Neural cell (in vitro differentiated cells): ENCODE results near the gene RPLP1. TPM values are rescaled to one million over a fixed set of nuclear protein-coding genes. Genes with fewer than 3 reads are reported as not detected.

Experiments used
- H2AFZ ChIP-seq: fragments of 200-600, 300-800 bp; sonication (generic), shearing (Covaris generic); 2 replicates; pipeline ENCODE4 v1.6.0; 2014; ENCODE audit warnings: low read depth, mild to moderate bottlenecking, antibody characterized with exemption, low read length, moderate library complexity
- H3F3A ChIP-seq: fragments of 200-600 bp; shearing (Covaris generic); 2 replicates; pipeline ENCODE4 v1.6.1; 2016; ENCODE audit warnings: mild to moderate bottlenecking, moderate library complexity, mixed read lengths, antibody characterized with exemption, low read length; ENCODE audit not compliant: insufficient read depth, poor library complexity, severe bottlenecking
- H3K27ac ChIP-seq: fragments of 200-600, 300-800 bp; sonication (generic), shearing (Covaris generic); 2 replicates; pipeline ENCODE4 v1.5.1; 2014; ENCODE audit warnings: mild to moderate bottlenecking, low read length, moderate library complexity
- H3K27me3 ChIP-seq: fragments of 300-800, 200-600 bp; sonication (generic), shearing (Covaris generic); 2 replicates; pipeline ENCODE4 v1.6.0; 2014; ENCODE audit warnings: mild to moderate bottlenecking, low read depth, low read length, moderate library complexity; ENCODE audit not compliant: insufficient read depth
- H3K36me3 ChIP-seq: fragments of 300-800, 200-600 bp; sonication (generic), shearing (Covaris generic); 2 replicates; pipeline ENCODE4 v1.5.1; 2014; ENCODE audit warnings: mild to moderate bottlenecking, antibody characterized with exemption, low read length, moderate library complexity; ENCODE audit not compliant: insufficient read depth
- H3K4me2 ChIP-seq: fragments of 300-800, 200-600 bp; sonication (generic), shearing (Covaris generic); 2 replicates; pipeline ENCODE4 v1.6.0; 2014; ENCODE audit warnings: mild to moderate bottlenecking, low read length
- H3K4me3 ChIP-seq: fragments of 300-800, 200-600 bp; sonication (generic), shearing (Covaris generic); 2 replicates; pipeline ENCODE4 v1.5.1; 2014; ENCODE audit warnings: mild to moderate bottlenecking, low read length, moderate library complexity
- H3K79me2 ChIP-seq: fragments of 200-600 bp; shearing (Covaris generic); replicated peaks from 2 replicates; pipeline ENCODE4 v1.6.0; 2014; ENCODE audit warnings: mild to moderate bottlenecking, low read length, moderate library complexity; ENCODE audit not compliant: insufficient read depth
- H3K9ac ChIP-seq: fragments of 300-800, 200-600 bp; sonication (generic), shearing (Covaris generic); 2 replicates; pipeline ENCODE4 v1.6.1; 2016; ENCODE audit warnings: mild to moderate bottlenecking, low read length, mixed read lengths
- H3K9me2 ChIP-seq: fragments of 200-600 bp; shearing (Covaris generic); 2 replicates; pipeline ENCODE4 v1.6.1; 2016; ENCODE audit warnings: mild to moderate bottlenecking, low read length, mixed read lengths; ENCODE audit not compliant: insufficient read depth
- H3K9me3 ChIP-seq: fragments of 200-600, 300-800 bp; sonication (generic), shearing (Covaris generic); 2 replicates; pipeline ENCODE4 v1.6.1; 2016; ENCODE audit warnings: mild to moderate bottlenecking, mixed run types, low read length, moderate library complexity, mixed read lengths
- H4K20me1 ChIP-seq: fragments of 200-600 bp; shearing (Covaris generic); 2 replicates; pipeline ENCODE4 v1.6.1; 2016; ENCODE audit warnings: mild to moderate bottlenecking, mixed run types; ENCODE audit not compliant: insufficient read depth
- EP300 ChIP-seq: fragments of 450-650 bp; conservative IDR thresholded peaks from 2 replicates; pipeline ENCODE4 v1.6.1; 2014; ENCODE audit warnings: antibody characterized with exemption, mild to moderate bottlenecking, moderate library complexity; ENCODE audit not compliant: poor library complexity, severe bottlenecking
- EZH2 ChIP-seq: fragments of 200-600, 300-800 bp; shearing (Covaris generic), sonication (generic); IDR thresholded peaks from 2 replicates; pipeline ENCODE4 v1.6.1; 2014; ENCODE audit warnings: antibody characterized with exemption, low read length, borderline replicate concordance, mild to moderate bottlenecking; ENCODE audit not compliant: insufficient read depth, poor library complexity, severe bottlenecking
- MXI1 ChIP-seq: fragments of 450-650 bp; conservative IDR thresholded peaks from 2 replicates; pipeline ENCODE4 v1.6.1; 2014; ENCODE audit warnings: antibody characterized with exemption, mild to moderate bottlenecking; ENCODE audit not compliant: poor library complexity, severe bottlenecking
- POLR2AphosphoS5 ChIP-seq: IDR thresholded peaks from 2 replicates; pipeline ENCODE4 v1.6.1; 2012
- RAD21 ChIP-seq: fragments of 450-650 bp; conservative IDR thresholded peaks from 2 replicates; pipeline ENCODE4 v1.6.1; 2014; ENCODE audit warnings: antibody characterized with exemption, mild to moderate bottlenecking, moderate library complexity
- REST ChIP-seq: IDR thresholded peaks from 2 replicates; pipeline ENCODE4 v1.6.1; 2012; ENCODE audit warnings: borderline replicate concordance
- SMC3 ChIP-seq: fragments of 450-650 bp; conservative IDR thresholded peaks from 2 replicates; pipeline ENCODE4 v1.6.1; 2014; ENCODE audit warnings: antibody characterized with exemption, mild to moderate bottlenecking, moderate library complexity; ENCODE audit not compliant: poor library complexity
- TAF1 ChIP-seq: IDR thresholded peaks from 2 replicates; pipeline ENCODE4 v1.6.1; 2012; ENCODE audit warnings: low read depth
- polyA plus RNA-seq: library from polyadenylated mRNA; depleted of rRNA; stranded (reverse); fragments of >200 nt; gene quantifications from 2 replicates; pipeline ENCODE4 v1.2.3, GENCODE V29; 2014
- TF ChIP-seq, protein P1 (sequence below): fragments of 450-650 bp; IDR thresholded peaks from 2 replicates; pipeline ENCODE4 v1.5.1; 2014; ENCODE audit warnings: antibody characterized with exemption, mild to moderate bottlenecking, moderate library complexity; ENCODE audit not compliant: poor library complexity, severe bottlenecking

RPLP1 gene
- polyA plus RNA-seq, 1 donor from 2014 or later, result 37.5 TPM

DNA sequence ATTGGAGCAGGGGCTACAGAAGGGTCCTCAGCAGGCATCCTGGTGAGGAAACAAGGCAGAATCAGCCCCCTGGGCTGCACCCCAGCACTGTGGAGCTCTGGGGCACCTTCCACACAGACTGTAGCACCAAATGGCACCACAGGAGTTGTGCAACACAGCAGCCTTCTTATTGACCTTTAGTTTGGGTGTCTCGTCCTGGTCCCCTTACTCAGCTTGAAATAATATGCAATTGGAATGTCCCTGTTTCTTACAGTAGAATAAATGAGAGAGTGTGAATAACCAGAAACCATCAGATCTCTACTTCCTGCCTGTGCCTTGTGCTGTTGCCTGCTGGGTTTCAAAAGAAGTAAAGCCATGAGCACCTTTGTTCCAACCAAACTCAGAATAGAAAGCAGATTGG, 44.5 kb downstream of the RPLP1 start:
- no peaks in the 10 kb centered on the region for H3K9me3 ChIP-seq
- no peak overlapping the region for H3K9ac ChIP-seq
- no peaks in the 10 kb centered on the region for H4K20me1 ChIP-seq
- no peak for TF ChIP-seq EP300
- TF ChIP-seq TAF1, result no peak
- TF ChIP-seq, protein P1, sequence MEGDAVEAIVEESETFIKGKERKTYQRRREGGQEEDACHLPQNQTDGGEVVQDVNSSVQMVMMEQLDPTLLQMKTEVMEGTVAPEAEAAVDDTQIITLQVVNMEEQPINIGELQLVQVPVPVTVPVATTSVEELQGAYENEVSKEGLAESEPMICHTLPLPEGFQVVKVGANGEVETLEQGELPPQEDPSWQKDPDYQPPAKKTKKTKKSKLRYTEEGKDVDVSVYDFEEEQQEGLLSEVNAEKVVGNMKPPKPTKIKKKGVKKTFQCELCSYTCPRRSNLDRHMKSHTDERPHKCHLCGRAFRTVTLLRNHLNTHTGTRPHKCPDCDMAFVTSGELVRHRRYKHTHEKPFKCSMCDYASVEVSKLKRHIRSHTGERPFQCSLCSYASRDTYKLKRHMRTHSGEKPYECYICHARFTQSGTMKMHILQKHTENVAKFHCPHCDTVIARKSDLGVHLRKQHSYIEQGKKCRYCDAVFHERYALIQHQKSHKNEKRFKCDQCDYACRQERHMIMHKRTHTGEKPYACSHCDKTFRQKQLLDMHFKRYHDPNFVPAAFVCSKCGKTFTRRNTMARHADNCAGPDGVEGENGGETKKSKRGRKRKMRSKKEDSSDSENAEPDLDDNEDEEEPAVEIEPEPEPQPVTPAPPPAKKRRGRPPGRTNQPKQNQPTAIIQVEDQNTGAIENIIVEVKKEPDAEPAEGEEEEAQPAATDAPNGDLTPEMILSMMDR, result no peak
- no peak for TF ChIP-seq POLR2AphosphoS5
- no peak for TF ChIP-seq REST
- TF ChIP-seq SMC3, result no peak
- no peak for TF ChIP-seq RAD21
- no peak for TF ChIP-seq MXI1
- no peak for TF ChIP-seq EZH2
- H3F3A ChIP-seq, result no peaks in the 10 kb centered on the region
- no peaks in the 10 kb centered on the region for H3K79me2 ChIP-seq
- no peak overlapping the region for H2AFZ ChIP-seq
- H3K36me3 ChIP-seq, result no peaks in the 10 kb centered on the region
- H3K27ac ChIP-seq, result no peak overlapping the region
- no peak overlapping the region for H3K4me2 ChIP-seq
- no peaks in the 10 kb centered on the region for H3K27me3 ChIP-seq
- H3K9me2 ChIP-seq, result no peaks in the 10 kb centered on the region
- no peak overlapping the region for H3K4me3 ChIP-seq

- H3K79me2 ChIP-seq, result no peaks in the 10 kb centered on the region
- no peak overlapping the region for H2AFZ ChIP-seq
- H3K9ac ChIP-seq, result no peak overlapping the region
- H3F3A ChIP-seq, result no peaks in the 10 kb centered on the region
- H3K27ac ChIP-seq, result no peak overlapping the region
- H3K9me2 ChIP-seq, result no peaks in the 10 kb centered on the region
- no peaks in the 10 kb centered on the region for H3K36me3 ChIP-seq
- no peaks in the 10 kb centered on the region for H4K20me1 ChIP-seq
- TF ChIP-seq, protein P1, result no peak
- TF ChIP-seq REST, result no peak
- no peak for TF ChIP-seq EZH2
- TF ChIP-seq POLR2AphosphoS5, result no peak
- no peak for TF ChIP-seq EP300
- TF ChIP-seq MXI1, result no peak
- no peak for TF ChIP-seq SMC3
- no peak for TF ChIP-seq RAD21
- TF ChIP-seq TAF1, result no peak
- H3K4me3 ChIP-seq, result no peak overlapping the region
- H3K27me3 ChIP-seq, result no peaks in the 10 kb centered on the region
- H3K4me2 ChIP-seq, result no peak overlapping the region
- H3K9me3 ChIP-seq, result no peaks in the 10 kb centered on the region
These were observed 45.0 kb downstream of the RPLP1 start for GRCh38 chr15:69497667-69498066.
